Anterior cingulate cortex (tissue), 58 donors: ENCODE measurements around the gene CCDC7.
"Not testable (repeated sequence)": the region's sequence is repeated elsewhere in the genome, so short reads cannot be mapped to it uniquely, and the experiment has no call there.

ENCODE experiments used
- DNase-seq, 58 donors: peaks; one replicate each; lab custom pipeline; 2025; lab: John Stamatoyannopoulos, UW

Gene CCDC7

GRCh38 chr10:32684291-32684690 is 238.4 kb downstream of the CCDC7 start:
- DNase-seq, result no peak

GRCh38 chr10:32687116-32687515 is 241.2 kb downstream of the CCDC7 start:
- no peak for DNase-seq

GRCh38 chr10:32687546-32687945 is 241.6 kb downstream of the CCDC7 start:
- DNase-seq, result no peak

GRCh38 chr10:32692174-32692573 is 246.2 kb downstream of the CCDC7 start:
- DNase-seq, result peak in 1 of 58 donors; percentile 49

- no peak for DNase-seq
Observed at GRCh38 chr10:32693441-32693979, 247.6 kb downstream of the CCDC7 start.

GRCh38 chr10:32699683-32700082 is 253.7 kb downstream of the CCDC7 start:
- not testable (repeated sequence) for DNase-seq

GRCh38 chr10:32713560-32713959 is 267.6 kb downstream of the CCDC7 start:
- DNase-seq, result no peak

GRCh38 chr10:32731527-32731926 is 285.6 kb downstream of the CCDC7 start:
- DNase-seq, result no peak

- no peak for DNase-seq
Observed at GRCh38 chr10:32738958-32739357, 293.0 kb downstream of the CCDC7 start.

- DNase-seq, result no peak
Observed at GRCh38 chr10:32744321-32744720, 298.4 kb downstream of the CCDC7 start.

GRCh38 chr10:32746869-32747268 is 300.9 kb downstream of the CCDC7 start:
- no peak for DNase-seq

GRCh38 chr10:32751582-32751981 is 305.6 kb downstream of the CCDC7 start:
- DNase-seq, result no peak

- not testable (repeated sequence) for DNase-seq
Observed at GRCh38 chr10:32754900-32755299, 309.0 kb downstream of the CCDC7 start.

GRCh38 chr10:32771217-32771616 is 325.3 kb downstream of the CCDC7 start:
- DNase-seq, result no peak

GRCh38 chr10:32773105-32773504 is 327.2 kb downstream of the CCDC7 start:
- DNase-seq, result no peak

GRCh38 chr10:32786968-32787367 is 341.0 kb downstream of the CCDC7 start:
- DNase-seq, result no peak

GRCh38 chr10:32787690-32788284 is 341.8 kb downstream of the CCDC7 start:
- no peak for DNase-seq

- DNase-seq, result no peak
Observed at GRCh38 chr10:32788359-32788758, 342.4 kb downstream of the CCDC7 start.

- DNase-seq, result no peak
Observed at GRCh38 chr10:32790483-32790882, 344.5 kb downstream of the CCDC7 start.

- DNase-seq, result no peak
Observed at GRCh38 chr10:32793033-32793432, 347.1 kb downstream of the CCDC7 start.

- no peak for DNase-seq
Observed at GRCh38 chr10:32795598-32796183, 349.8 kb downstream of the CCDC7 start.

GRCh38 chr10:32797393-32797792 is 351.5 kb downstream of the CCDC7 start:
- not testable (repeated sequence) for DNase-seq
